Spleen (tissue), 11 donors: ENCODE measurements around the gene CNTNAP2. TPM values are rescaled to one million over a fixed set of nuclear protein-coding genes. Genes with fewer than 3 reads are reported as not detected.
A peak's percentile ranks its signal among the peaks of the same experiment; 100 is the strongest.

Experiments
- DNase-seq: peaks from one replicate; pipeline ENCODE4 v3.0.0-alpha.2; 2020
- H3K27ac ChIP-seq, 8 donors: fragments of 200-600 bp; sonication (generic) in 7 of 8; 1 replicate in 4 of 8; 2 replicates in 4 of 8; pipeline versions ENCODE4 v1.5.0 to v1.8.0; 2016 to 2021; ENCODE audit warnings: inconsistent platforms in 4 of 8, mild to moderate bottlenecking in 4 of 8, moderate library complexity in 1 of 8
- H3K27me3 ChIP-seq, 7 donors: fragments of 200-600 bp; sonication (generic) in 6 of 7; replicated peaks in 1 of 7; 1 replicate in 4 of 7; 2 replicates in 3 of 7; pipeline versions ENCODE4 v1.5.0 to v1.8.0; 2016 to 2021; ENCODE audit warnings: inconsistent platforms in 3 of 7, mild to moderate bottlenecking in 1 of 7
- H3K36me3 ChIP-seq, 6 donors: fragments of 200-600 bp; sonication (generic) in 5 of 6; 1 replicate in 4 of 6; 2 replicates in 2 of 6; pipeline versions ENCODE4 v1.5.0 to v1.8.0; 2016 to 2021; ENCODE audit warnings: inconsistent platforms in 2 of 6
- H3K4me1 ChIP-seq, 6 donors: fragments of 200-600 bp; sonication (generic) in 5 of 6; 1 replicate in 3 of 6; 2 replicates in 3 of 6; pipeline versions ENCODE4 v1.5.0 to v1.8.0; 2016 to 2021; ENCODE audit warnings: inconsistent platforms in 3 of 6
- H3K4me3 ChIP-seq, 8 donors: fragments of 200-600 bp; sonication (generic) in 7 of 8; 1 replicate in 4 of 8; 2 replicates in 4 of 8; pipeline versions ENCODE4 v1.5.0 to v1.8.0; 2016 to 2021; ENCODE audit warnings: inconsistent platforms in 4 of 8, mild to moderate bottlenecking in 4 of 8, moderate library complexity in 2 of 8
- H3K9me3 ChIP-seq, 8 donors: fragments of 200-600 bp; sonication (generic) in 7 of 8; 1 replicate in 4 of 8; 2 replicates in 4 of 8; pipeline versions ENCODE4 v1.5.0 to v1.8.0; 2016 to 2021; ENCODE audit warnings: inconsistent platforms in 4 of 8
- POLR2A ChIP-seq, 3 donors: fragments of 450-650 bp; IDR thresholded peaks; one replicate each; pipeline ENCODE4 v1.5.1; 2017; ENCODE audit warnings: antibody characterized with exemption in 3 of 3, mild to moderate bottlenecking in 1 of 3
- POLR2AphosphoS5 ChIP-seq, 3 donors: sonication (generic); formaldehyde crosslinking; IDR thresholded peaks; one replicate each; pipeline ENCODE4 v1.5.1; 2017; ENCODE audit warnings: antibody characterized with exemption in 3 of 3
- WGBS, 5 donors: extraction: QIAGEN DNeasy Blood & Tissue Kit in 3 of 5; methylation state at CpG; one replicate each; pipeline versions ENCODE4 v1.1.5 to v1.1.7; 2013 to 2018; 5-methylcytosine and 5-hydroxymethylcytosine counted together
- intact Hi-C: fragments of 100-400 bp; cut with DNase I; formaldehyde crosslinking; loops from one replicate; pipeline ENCODE4 v1.15.0; 2023; ENCODE audit warnings: low total_unique reads
- polyA plus RNA-seq, 3 donors: library from polyadenylated mRNA; stranded (reverse); fragments of 200-250 nt; gene quantifications; one replicate each; pipeline ENCODE4 v1.2.1, GENCODE V29; 2013
- total RNA-seq, 7 donors: library from RNA; depleted of rRNA in 3 of 7; stranded (reverse); fragments of >200 nt in 3 of 7; fragmentation: NEBNext Ultra II Directional in 4 of 7; extraction: Animal tissue kit (Norgen Biotek cat#: 25700) in 4 of 7; gene quantifications; one replicate each; pipeline versions ENCODE4 v1.1.0 to v1.2.1, GENCODE V29; 2016 to 2021
- TF ChIP-seq, protein P1 (sequence below), 11 experiments: fragments of 200-600 bp in 7 of 11; fragments of 450-650 bp in 4 of 11; sonication (generic) in 4 of 11; IDR thresholded peaks in 8 of 11; conservative IDR thresholded peaks in 3 of 11; 1 replicate in 7 of 11; 2 replicates in 4 of 11; pipeline versions ENCODE4 v1.4.0 to v1.8.0; 2016 to 2021; ENCODE audit warnings: antibody characterized with exemption in 11 of 11, inconsistent platforms in 4 of 11, mild to moderate bottlenecking in 1 of 11
- donor health status: healthy with polysubstance abuse.
- donor health status: DM: no; HTN: no; CAD: no; lungs with moderate emphysema.
- donor health status: DM: no; HTN: no; CAD: no.
- donor health status: Bipolar disorder and iron deficiency.
- donor health status: healthy.
- donor health status: DM: no; HTN: no; CAD: no.
- donor health status: DM: yes; HTN: yes; CAD: no.

Gene CNTNAP2
- total and polyA plus RNA-seq, 10 donors = 0.13 to 2.0 (median 0.82) TPM

DNA sequence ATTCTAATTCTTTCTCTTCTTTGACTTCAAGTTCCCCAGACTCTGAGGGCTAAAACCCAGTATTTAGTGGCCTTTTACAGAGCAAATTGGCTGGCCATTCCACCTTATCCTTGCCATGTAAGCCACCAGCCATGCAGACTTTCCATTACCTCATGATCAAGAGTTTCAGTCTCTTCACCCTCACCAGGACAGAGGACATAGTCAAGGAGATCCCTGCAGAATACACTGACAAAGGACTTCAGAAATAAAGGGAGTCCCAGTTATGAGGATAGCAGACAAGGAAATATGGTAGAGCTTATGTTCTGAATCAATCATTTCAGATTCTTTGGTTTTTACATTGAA is 1393.6 kb downstream of the CNTNAP2 start:
- Histone ChIP-seq H3K4me3 (no peak overlapping the region), H3K9me3 (peaks cover 0 to 12% (median 0%) of the 10 kb centered on the region in 8 donors), H3K4me1 (no peaks in the 10 kb centered on the region), H3K27me3 (no peaks in the 10 kb centered on the region), H3K27ac (peak overlapping the region in 1 of 8 donors; percentile 53), H3K36me3 (no peaks in the 10 kb centered on the region)
- TF ChIP-seq POLR2AphosphoS5 (IDR thresholded peaks at IDR 0.05) = no peak
- TF ChIP-seq, protein P1, sequence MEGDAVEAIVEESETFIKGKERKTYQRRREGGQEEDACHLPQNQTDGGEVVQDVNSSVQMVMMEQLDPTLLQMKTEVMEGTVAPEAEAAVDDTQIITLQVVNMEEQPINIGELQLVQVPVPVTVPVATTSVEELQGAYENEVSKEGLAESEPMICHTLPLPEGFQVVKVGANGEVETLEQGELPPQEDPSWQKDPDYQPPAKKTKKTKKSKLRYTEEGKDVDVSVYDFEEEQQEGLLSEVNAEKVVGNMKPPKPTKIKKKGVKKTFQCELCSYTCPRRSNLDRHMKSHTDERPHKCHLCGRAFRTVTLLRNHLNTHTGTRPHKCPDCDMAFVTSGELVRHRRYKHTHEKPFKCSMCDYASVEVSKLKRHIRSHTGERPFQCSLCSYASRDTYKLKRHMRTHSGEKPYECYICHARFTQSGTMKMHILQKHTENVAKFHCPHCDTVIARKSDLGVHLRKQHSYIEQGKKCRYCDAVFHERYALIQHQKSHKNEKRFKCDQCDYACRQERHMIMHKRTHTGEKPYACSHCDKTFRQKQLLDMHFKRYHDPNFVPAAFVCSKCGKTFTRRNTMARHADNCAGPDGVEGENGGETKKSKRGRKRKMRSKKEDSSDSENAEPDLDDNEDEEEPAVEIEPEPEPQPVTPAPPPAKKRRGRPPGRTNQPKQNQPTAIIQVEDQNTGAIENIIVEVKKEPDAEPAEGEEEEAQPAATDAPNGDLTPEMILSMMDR (IDR thresholded peaks at IDR 0.05 in 8 of 11, conservative IDR thresholded peaks at IDR 0.05 in 3 of 11) = no peak
- TF ChIP-seq POLR2A (IDR thresholded peaks at IDR 0.05) = no peak
- intact Hi-C loops = no loop called here
- DNase-seq = no peak

GRCh38 chr7:147510923-147511322 is 1394.3 kb downstream of the CNTNAP2 start:
- H3K36me3 ChIP-seq = no peaks in the 10 kb centered on the region
- H3K9me3 ChIP-seq = peaks cover 0 to 12% (median 0%) of the 10 kb centered on the region in 8 donors
- TF ChIP-seq, protein P1 (IDR thresholded peaks at IDR 0.05 in 8 of 11, conservative IDR thresholded peaks at IDR 0.05 in 3 of 11) = no peak
- TF ChIP-seq POLR2AphosphoS5 (IDR thresholded peaks at IDR 0.05) = no peak
- no peak for TF ChIP-seq POLR2A (IDR thresholded peaks at IDR 0.05)
- DNase-seq = no peak
- intact Hi-C loops = no loop called here
- H3K27me3 ChIP-seq = no peaks in the 10 kb centered on the region
- WGBS, 5 donors = 67 to 87% (median 83%) methylated on average over 4 of the region's 4 CpGs
- H3K4me3 ChIP-seq = no peak overlapping the region
- H3K4me1 ChIP-seq = no peaks in the 10 kb centered on the region
- no peak overlapping the region for H3K27ac ChIP-seq

- DNase-seq = no peak
Observed at GRCh38 chr7:147513451-147513850, 1396.8 kb downstream of the CNTNAP2 start.

GRCh38 chr7:147516391-147516790 is 1399.8 kb downstream of the CNTNAP2 start:
- no peak for TF ChIP-seq POLR2AphosphoS5 (IDR thresholded peaks at IDR 0.05)
- no peak for TF ChIP-seq POLR2A (IDR thresholded peaks at IDR 0.05)
- TF ChIP-seq, protein P1 (IDR thresholded peaks at IDR 0.05 in 8 of 11, conservative IDR thresholded peaks at IDR 0.05 in 3 of 11) = no peak
- intact Hi-C loops = no loop called here
- Histone ChIP-seq H3K4me3 (no peak overlapping the region), H3K27ac (no peak overlapping the region), H3K4me1 (no peaks in the 10 kb centered on the region), H3K36me3 (no peaks in the 10 kb centered on the region), H3K9me3 (no peaks in the 10 kb centered on the region), H3K27me3 (no peaks in the 10 kb centered on the region)
- DNase-seq = no peak
- WGBS, 5 donors = 83 to 97% (median 91%) methylated on average over 2 of the region's 2 CpGs

More at GRCh38 chr7:147513451-147513850, 1396.8 kb downstream of the CNTNAP2 start:
- H3K36me3 ChIP-seq = no peaks in the 10 kb centered on the region
- WGBS, 5 donors = 66 to 94% (median 69%) methylated on average over 4 of the region's 4 CpGs
- H3K9me3 ChIP-seq = peaks cover 0 to 7% (median 0%) of the 10 kb centered on the region in 8 donors
- no peaks in the 10 kb centered on the region for H3K27me3 ChIP-seq
- no peak overlapping the region for H3K4me3 ChIP-seq
- no peaks in the 10 kb centered on the region for H3K4me1 ChIP-seq
- TF ChIP-seq POLR2A (IDR thresholded peaks at IDR 0.05) = no peak
- no peak for TF ChIP-seq POLR2AphosphoS5 (IDR thresholded peaks at IDR 0.05)
- TF ChIP-seq, protein P1 (IDR thresholded peaks at IDR 0.05 in 8 of 11, conservative IDR thresholded peaks at IDR 0.05 in 3 of 11) = no peak
- intact Hi-C loops = no loop called here
- no peak overlapping the region for H3K27ac ChIP-seq
